ENCODE measurements around the gene MKLN1. TPM values are rescaled to one million over a fixed set of nuclear protein-coding genes. Genes with fewer than 3 reads are reported as not detected.

The MKLN1 gene
- total and polyA plus RNA-seq, 10 of the 15 experiments (the other 5 are each of a cell fraction or from before 2014, with no cell fraction given): 13.6 to 55.8 (median 29.3) TPM

- ChIA-PET CTCF (interaction anchor here (1.2 kb wide), 1 partner anchor 23 kb away, joined by 3 read pairs; no protein-coding TSS in a partner anchor), RAD21 (ENCODE audit: unreplicated experiment) (no interaction called here), SMC1A (ENCODE audit: uncharacterized antibody, unreplicated experiment) (interaction anchor here (0.6 to 1.1 kb wide), 2 partner anchors 11 to 96 kb away, joined by 3 to 5 read pairs; no protein-coding TSS in a partner anchor), POLR2A (no interaction called here)
- no peak overlapping the region for H2AFZ ChIP-seq (ENCODE audit: control insufficient read depth, low read depth, low read length)
- TF ChIP-seq CREB1 (IDR thresholded peaks at IDR 0.05; ENCODE audit: low read depth) (0 out of 2 replicates have a peak, but pooled peaks have one; percentile 30), ATF2 (IDR thresholded peaks at IDR 0.05; ENCODE audit: low read length) (no peak), FOXK2 (IDR thresholded peaks at IDR 0.05) (no peak), ZNF24 (IDR thresholded peaks at IDR 0.05) (no peak), RELA (IDR thresholded peaks at IDR 0.05; ENCODE audit: borderline replicate concordance, partially characterized antibody) (no peak), KAT2A (conservative IDR thresholded peaks at IDR 0.05; ENCODE audit: control insufficient read depth, low read depth, low read length) (no peak), NFIC (IDR thresholded peaks at IDR 0.05; ENCODE audit: low read depth, low read length) (no peak), PAX5 (IDR thresholded peaks at IDR 0.05; ENCODE audit: borderline replicate concordance, low read depth, low read length) (no peak)
- DNase-seq (ENCODE audit: low read depth, low spot score) (no peak), ATAC-seq (no peak; the same call in 2 of the 3 replicates), FAIRE-seq (no peak)
- H3K79me2 ChIP-seq (ENCODE audit: control insufficient read depth, insufficient read depth, low read length): no peaks in the 10 kb centered on the region; the same call in none of the 2 replicates
- no peak overlapping the region for H3K4me2 ChIP-seq (ENCODE audit: control insufficient read depth, insufficient read depth)
- no peaks in the 10 kb centered on the region for H3K36me3 ChIP-seq (ENCODE audit: control insufficient read depth in 2 of 2, insufficient read depth in 2 of 2, low read length in 1 of 2)
- H3K27me3 ChIP-seq (replicated peaks in 1 of 2; ENCODE audit: control insufficient read depth in 2 of 2, insufficient read depth in 2 of 2, low read length in 1 of 2): no peaks in the 10 kb centered on the region
- H3K9me3 ChIP-seq (replicated peaks; ENCODE audit: control insufficient read depth, insufficient read depth, low read length): no peaks in the 10 kb centered on the region; the same call in 2 of the 3 replicates
- H3K4me3 ChIP-seq: no peak overlapping the region
- intact Hi-C loops (cut with micrococcal nuclease; ENCODE audit: unreplicated experiment) (no loop called here), in situ Hi-C loops (cut with MboI) (no loop called here)
- no peak overlapping the region for H3K9ac ChIP-seq (ENCODE audit: control insufficient read depth, insufficient read depth, low read length)
- no peaks in the 10 kb centered on the region for H3K4me1 ChIP-seq (ENCODE audit: control insufficient read depth, insufficient read depth, low read length)
- WGBS (ENCODE audit: insufficient coverage, insufficient replicate concordance, low lambda C conversion rate, missing lambda C conversion rate): 96% methylated on average over 2 of the region's 2 CpGs
- BruUV-seq (replicated peaks): no TSS peak
- no peak overlapping the region for H3K27ac ChIP-seq (ENCODE audit: control insufficient read depth, insufficient read depth)
- no peaks in the 10 kb centered on the region for H4K20me1 ChIP-seq (ENCODE audit: control insufficient read depth, insufficient read depth)
Observed at GRCh38 chr7:131383417-131384285, 56.0 kb downstream of the MKLN1 start.

Data from GM12878 (cell line).